Transverse colon (tissue), 4 donors: ENCODE results near the gene PLA2G10.

Experiments
- CTCF ChIP-seq, 5 experiments: fragments of 200-600 bp in 3 of 5; fragments of 450-650 bp in 2 of 5; sonication (generic) in 3 of 5; IDR thresholded peaks; 1 replicate in 2 of 5; 2 replicates in 3 of 5; pipeline ENCODE4 v1.5.1; 2016 to 2017; ENCODE audit warnings: antibody characterized with exemption in 5 of 5, inconsistent platforms in 3 of 5, mild to moderate bottlenecking in 2 of 5, moderate library complexity in 1 of 5
- POLR2A ChIP-seq: fragments of 450-650 bp; IDR thresholded peaks from one replicate; pipeline ENCODE4 v1.6.1; 2016; ENCODE audit warnings: antibody characterized with exemption, mild to moderate bottlenecking, moderate library complexity
- POLR2AphosphoS5 ChIP-seq, 3 donors: sonication (generic); formaldehyde crosslinking; IDR thresholded peaks; one replicate each; pipeline ENCODE4 v1.6.1; 2016; ENCODE audit warnings: antibody characterized with exemption in 3 of 3

DNA sequence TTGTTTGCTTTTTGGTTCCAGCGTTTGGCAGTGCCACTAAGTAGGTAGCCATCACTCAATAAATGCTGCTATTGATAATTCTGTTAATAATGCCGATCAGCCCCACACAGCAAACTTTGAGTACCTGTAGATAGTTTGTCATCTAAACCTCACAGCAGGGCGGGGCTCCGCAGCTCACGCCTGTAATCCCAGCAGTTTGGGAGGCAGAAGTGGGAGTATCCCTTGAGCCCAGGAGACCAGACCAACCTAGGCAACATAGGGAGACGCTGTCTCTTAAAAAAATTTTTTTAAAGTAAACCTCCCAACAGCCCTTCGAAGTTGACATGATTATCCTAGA, 59.8 kb downstream of the PLA2G10 start:
- TF ChIP-seq POLR2A (no peak), CTCF (IDR thresholded peaks at IDR 0.05) (no peak), POLR2AphosphoS5 (IDR thresholded peaks at IDR 0.05) (no peak)
